ENCODE measurements around the gene DCBLD1.

The DCBLD1 gene

DNA sequence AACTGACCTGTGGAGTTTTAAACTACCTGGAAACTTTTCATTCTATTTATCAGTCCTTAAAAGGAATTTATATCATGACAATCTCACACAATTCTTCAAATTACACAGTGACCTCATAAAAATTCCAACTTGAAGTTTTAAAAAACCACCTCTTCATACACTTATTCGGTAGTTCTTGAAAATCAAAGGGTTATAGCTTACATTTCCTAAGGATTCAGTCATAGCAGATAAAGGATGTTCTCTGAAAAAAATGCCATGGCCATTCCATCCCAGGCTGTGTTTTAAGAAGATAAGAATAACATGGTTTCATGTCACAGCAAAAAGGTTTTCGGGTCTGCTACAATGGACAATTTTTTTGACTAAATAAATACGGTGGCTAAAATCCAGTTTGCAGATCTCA, 78.7 kb downstream of the DCBLD1 start:
- peak; percentile 18 for DNase-seq

DNA sequence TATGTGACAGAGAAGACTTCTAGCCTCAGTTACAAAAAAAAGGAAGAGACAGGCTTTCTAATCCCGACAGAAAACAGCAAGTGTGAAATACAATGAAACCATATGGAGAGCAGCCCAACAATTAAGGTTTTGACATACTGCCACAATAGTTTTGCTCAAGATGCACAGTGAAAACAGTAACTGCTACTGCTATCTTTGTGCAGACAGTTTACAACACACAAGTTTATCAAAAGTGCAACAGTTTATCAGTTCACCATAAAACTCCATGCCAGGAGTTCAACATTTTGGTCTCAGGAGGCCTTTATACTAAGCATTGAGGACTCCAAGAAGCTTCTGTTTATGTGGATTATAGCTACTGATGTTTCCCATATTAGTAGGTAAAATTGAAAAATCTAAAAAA, 82.2 kb downstream of the DCBLD1 start:
- DNase-seq: no peak

DNA sequence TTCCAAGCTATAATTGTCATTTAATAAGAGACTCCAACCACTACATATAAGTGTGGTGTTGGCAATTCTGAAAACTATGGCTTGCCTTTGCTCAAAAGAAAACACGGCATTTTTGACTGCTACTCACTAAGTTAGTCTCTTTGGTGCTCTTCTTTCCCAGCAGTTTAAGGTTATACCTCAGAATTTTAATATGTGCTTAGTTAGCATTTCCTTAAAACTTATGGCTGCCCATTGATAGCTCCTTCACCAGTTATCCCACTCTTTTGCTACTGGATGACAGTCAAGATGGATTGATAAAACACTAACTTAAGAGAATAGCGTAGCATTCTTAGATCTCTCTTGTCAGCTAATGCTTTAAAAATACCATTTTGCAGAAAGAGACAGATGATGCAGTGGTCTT, 85.8 kb downstream of the DCBLD1 start:
- no peak for DNase-seq

DNA sequence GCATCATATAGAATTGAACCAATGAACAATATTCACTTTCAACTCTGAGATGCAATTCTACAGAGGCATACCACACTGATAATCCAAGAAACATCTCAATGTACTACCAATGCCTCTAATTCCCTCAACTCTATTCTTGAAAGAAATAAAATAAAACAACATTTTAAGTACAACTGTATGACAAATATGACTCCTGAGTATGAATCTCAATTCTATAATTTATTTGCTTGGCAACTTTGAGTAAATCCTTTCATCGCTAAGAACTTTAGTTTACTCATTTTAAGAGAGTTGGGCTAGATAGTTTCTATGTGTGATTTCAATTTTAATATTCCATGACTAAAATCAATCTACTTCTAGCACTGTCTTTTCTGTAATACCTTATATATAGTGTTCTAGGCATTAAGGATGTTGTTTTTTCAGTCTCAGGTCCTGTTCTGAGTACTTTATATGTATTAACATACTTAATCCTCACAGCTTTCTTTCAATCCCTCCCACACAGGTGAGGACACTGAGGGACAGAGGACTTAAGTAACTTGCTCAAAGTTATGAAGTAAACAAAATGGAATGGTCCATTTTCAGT, 86.4 kb downstream of the DCBLD1 start:
- no peak for DNase-seq

DNA sequence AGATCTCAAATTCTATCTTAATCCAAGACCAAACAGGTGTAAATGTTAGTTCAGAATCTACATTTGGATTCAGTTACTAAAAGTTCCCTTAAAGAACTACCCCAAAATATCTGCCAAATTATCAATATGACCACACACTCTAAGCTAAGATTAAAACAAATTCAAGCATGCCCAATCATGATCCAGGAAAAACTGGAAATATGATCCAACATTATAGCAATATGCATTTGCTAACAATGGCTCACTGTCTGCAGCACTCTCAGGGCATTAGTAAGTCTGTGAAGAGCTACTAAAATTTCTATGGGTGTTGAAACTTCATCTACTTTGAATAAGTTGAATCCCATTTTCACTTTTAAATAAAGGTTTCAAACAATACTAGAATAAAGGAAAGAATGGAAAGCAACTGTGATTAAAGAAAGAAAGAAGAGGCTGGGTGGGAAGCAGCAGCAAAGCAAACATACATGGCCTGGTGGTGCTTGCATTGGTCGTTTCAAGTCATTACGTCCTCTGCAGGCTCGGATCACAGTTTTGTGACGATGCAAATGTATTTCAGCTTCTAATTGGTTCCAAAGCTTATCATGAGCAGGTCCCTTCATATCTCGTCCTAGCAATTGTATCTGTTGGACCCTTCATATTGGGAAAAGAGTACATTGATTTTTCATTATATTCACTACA, 90.7 kb downstream of the DCBLD1 start:
- DNase-seq: no peak

DNA sequence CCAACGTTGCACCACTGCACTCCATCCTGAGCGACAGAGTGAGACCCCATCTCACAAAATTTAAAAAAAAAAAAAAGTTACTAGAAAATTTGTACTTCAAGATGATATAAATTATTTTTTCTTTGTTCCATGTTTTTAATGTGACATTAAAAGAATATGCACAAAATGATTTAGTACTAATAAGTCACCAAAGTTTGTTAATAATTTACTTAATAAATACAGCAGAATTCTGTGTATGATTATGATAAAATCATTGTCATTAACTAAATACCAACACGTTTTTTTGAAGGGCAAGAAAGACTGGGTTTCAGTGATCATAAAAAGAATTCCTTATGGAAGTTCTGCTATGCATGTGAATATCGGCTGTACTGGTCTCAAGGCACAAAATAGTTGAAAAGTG, 91.7 kb downstream of the DCBLD1 start:
- no peak for DNase-seq

DNA sequence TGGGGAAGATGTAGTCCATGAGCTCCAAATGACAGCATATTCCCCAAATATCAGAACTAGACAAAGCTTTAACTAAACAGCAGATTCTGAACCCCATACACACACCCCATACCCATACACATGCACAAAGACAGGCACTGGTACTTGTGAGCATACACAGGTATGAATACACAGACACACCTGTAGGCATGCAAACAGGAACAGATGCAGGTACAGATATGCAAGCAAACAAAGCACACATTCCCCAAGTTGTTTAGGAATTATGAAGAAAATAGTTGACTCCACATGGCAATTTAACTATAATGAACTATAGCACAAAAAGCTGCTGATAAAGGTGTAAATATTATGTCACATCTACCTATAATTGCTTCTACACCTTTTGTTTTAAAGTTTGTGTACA, 103.2 kb downstream of the DCBLD1 start:
- no peak for DNase-seq

DNA sequence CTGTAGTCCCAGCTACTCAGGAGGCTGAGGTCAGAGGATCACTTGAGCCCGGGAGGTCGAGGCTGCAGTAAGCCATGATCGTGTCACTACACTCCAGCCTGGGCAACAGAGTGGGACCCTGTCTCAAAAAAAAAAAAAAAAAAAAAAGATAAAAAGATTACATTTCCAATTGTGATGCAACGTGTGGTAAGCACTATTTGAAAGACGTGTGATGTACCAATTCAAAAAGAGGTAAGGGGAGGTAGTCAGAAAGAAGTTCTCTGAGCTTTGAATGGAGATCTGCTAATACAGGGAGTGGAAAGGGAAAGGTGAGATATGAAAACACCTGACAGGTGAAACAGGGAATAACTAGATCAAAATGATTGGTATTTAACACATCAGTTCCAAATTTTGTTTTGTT, 108.0 kb downstream of the DCBLD1 start:
- DNase-seq: no peak

DNA sequence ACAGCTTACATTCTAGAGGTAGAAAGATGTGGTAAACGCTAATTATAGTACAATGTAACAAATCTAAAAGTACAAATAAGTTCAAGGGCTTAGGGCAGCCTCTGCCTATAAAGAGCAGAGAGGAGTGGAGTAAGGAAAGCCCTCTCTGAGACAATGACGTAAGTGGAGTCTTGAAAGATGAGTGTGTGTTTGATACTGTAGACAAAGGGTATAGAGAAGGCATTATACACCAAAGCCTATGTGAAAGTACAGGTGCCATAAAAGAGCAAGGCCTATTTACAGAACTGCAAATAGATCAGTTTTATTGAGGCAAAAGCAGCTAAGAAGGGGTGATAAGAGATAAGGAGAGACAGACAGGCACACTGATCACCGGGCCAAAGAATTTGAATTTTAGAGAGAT, 108.9 kb downstream of the DCBLD1 start:
- no peak for DNase-seq

DNA sequence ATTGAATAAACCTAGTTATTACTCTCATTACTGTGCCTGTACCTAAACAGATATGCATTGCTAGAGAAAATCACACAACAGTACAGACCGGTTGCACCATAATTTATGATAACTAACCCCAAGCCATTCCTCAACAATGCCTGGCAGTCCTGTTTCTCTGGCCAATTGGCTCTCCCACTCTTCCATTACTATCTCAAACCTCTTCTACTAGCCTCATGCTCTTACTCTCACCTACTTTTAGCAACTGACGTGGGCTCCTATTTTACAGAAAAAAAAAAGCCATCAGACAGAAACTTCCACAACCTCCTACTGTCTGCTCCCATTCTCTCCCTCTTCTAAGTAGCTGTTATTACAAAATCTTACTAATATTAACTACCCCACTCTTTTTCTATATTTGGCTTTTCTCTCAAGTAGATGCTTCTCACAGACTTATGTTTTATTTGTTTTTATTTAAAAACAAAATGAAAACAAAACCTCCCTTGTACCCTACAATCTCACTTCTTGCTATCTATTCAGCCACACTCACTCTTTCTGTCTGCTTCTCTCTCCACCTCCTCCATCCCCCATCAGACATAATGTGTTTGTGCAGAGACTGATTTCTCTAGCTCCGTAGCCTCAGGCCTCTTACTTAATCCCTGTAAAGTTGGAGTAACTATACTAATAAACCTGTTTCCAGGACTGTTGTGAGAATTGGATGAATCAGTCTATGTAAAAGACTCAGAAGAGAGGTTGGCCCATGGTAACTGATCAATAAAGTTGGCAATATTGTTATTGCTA, 110.7 kb downstream of the DCBLD1 start:
- DNase-seq: no peak

DNA sequence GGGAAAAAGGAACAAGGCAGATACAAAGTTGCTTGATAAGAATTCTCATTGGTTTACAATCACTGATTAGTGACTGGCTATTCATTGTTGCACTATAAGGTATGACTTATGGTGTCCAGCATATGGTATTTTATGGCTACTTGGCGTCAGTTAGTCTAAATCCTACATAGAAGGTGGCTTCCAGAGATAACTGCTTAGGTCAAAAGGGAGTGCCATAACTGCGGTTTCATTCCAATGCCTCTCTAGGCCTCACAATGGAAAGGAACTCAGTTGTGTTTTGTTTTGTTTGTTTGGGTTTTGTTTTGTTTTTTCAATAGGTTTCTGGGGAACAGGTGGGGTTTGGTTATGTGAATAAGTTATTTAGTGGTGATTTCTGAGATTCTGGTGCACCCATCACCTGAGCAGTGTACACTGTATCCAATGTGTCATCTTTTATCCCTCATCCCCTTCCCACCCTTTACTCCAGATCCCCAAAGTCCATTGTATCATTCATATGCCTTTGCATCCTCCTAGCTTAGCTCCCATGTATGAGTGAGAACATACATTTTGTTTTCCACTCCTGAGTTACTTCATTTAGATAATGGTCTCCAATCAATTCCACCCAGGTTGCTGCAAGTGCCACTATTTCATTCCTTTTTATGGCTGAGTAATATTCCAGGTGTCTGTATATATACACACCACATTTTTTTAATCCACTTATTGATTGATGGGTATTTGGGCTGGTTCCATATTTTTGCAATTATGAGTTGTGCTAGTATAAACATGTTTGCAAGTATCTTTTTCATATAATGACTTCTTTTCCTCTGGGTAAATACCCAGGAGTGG, 112.8 kb downstream of the DCBLD1 start:
- no peak for DNase-seq

DNA sequence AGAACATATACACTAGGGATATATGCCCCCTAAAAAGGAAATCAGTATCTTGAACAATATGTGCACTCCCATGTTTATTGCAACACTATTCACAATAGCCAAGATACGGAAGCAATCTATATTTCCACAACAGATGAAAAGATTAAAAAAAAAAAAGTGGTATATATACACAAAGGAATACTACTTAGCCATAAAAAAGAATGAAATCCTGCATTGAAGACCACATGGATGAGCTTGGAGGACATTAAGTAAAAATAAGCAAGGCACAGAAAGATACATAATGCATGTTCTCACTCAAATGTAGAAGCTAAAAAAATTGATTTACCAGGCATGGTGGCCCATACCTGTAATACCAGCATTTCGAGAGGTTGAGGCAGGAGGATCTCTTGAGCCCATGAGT, 115.3 kb downstream of the DCBLD1 start:
- no peak for DNase-seq
